Stimulated activated CD8-positive, alpha-beta memory T cell treated with anti-CD3 and anti-CD28 coated beads, Interleukin-7, amount 100 ng/mL, for 24 hours (primary cell): ENCODE measurements around the gene ATG4A.

Experiments used
- DNase-seq: peaks from one replicate; pipeline ENCODE4 v3.0.0-alpha.2; 2020; ENCODE audit warnings: low read depth

ATG4A gene

GRCh38 chrX:108091264-108091877, at the start of gene ATG4A, which contains the start of gene PSMD10:
Gene ATG4A, plus strand, starts transcription at chrX:108091778. Its CDS starts 49 bp downstream, at chrX:108091827.
Gene PSMD10, minus strand, starts transcription at chrX:108091542. Its CDS starts 22 bp downstream, at chrX:108091520.
- peak; percentile 71 for DNase-seq

- no peak for DNase-seq
Observed at GRCh38 chrX:108044554-108045256, 46.9 kb upstream of the ATG4A start, which contains the start of gene VSIG1. Gene VSIG1, plus strand, starts transcription at chrX:108045065. Its CDS starts 66 bp downstream, at chrX:108045131.

- DNase-seq, result no peak
Observed at GRCh38 chrX:108049649-108050048, 41.9 kb upstream of the ATG4A start.

- no peak for DNase-seq
Observed at GRCh38 chrX:108053218-108053617, 38.4 kb upstream of the ATG4A start.

GRCh38 chrX:108055546-108055945, 36.0 kb upstream of the ATG4A start:
- no peak for DNase-seq

GRCh38 chrX:108059801-108060200, 31.8 kb upstream of the ATG4A start:
- DNase-seq, result no peak

GRCh38 chrX:108064001-108064400, 27.6 kb upstream of the ATG4A start:
- no peak for DNase-seq

GRCh38 chrX:108064613-108065012, 27.0 kb upstream of the ATG4A start:
- DNase-seq, result no peak

GRCh38 chrX:108068121-108068520, 23.5 kb upstream of the ATG4A start:
- DNase-seq, result no peak

GRCh38 chrX:108070891-108071290, 20.7 kb upstream of the ATG4A start:
- DNase-seq, result no peak

GRCh38 chrX:108071578-108071977, 20.0 kb upstream of the ATG4A start:
- no peak for DNase-seq

- no peak for DNase-seq
Observed at GRCh38 chrX:108072746-108073145, 18.8 kb upstream of the ATG4A start.

GRCh38 chrX:108081110-108081509, 10.5 kb upstream of the ATG4A start:
- no peak for DNase-seq

- DNase-seq, result no peak
Observed at GRCh38 chrX:108087792-108088191, 3.8 kb upstream of the ATG4A start.

- no peak for DNase-seq
Observed at GRCh38 chrX:108088511-108088910, 3.1 kb upstream of the ATG4A start.

GRCh38 chrX:108090491-108091263, 901 bp upstream of the ATG4A start:
- no peak for DNase-seq

- no peak for DNase-seq
Observed at GRCh38 chrX:108091878-108092291, 307 bp downstream of the ATG4A start.

GRCh38 chrX:108097380-108097779, 5.8 kb downstream of the ATG4A start:
- DNase-seq, result no peak

- DNase-seq, result no peak
Observed at GRCh38 chrX:108105473-108105872, 13.9 kb downstream of the ATG4A start.

GRCh38 chrX:108114541-108114940, 23.0 kb downstream of the ATG4A start:
- no peak for DNase-seq

GRCh38 chrX:108117988-108118387, 26.4 kb downstream of the ATG4A start:
- no peak for DNase-seq

- no peak for DNase-seq
Observed at GRCh38 chrX:108121291-108121690, 29.7 kb downstream of the ATG4A start.

GRCh38 chrX:108122748-108123147, 31.2 kb downstream of the ATG4A start:
- DNase-seq, result no peak
